ENCODE measurements around the gene C18orf32. TPM values are rescaled to one million over a fixed set of nuclear protein-coding genes. Genes with fewer than 3 reads are reported as not detected.
"Not testable (repeated sequence)": the region's sequence is repeated elsewhere in the genome, so short reads cannot be mapped to it uniquely, and the experiment has no call there.

The C18orf32 gene
- total and polyA plus RNA-seq, 2 donors (not counting 1 experiment from before 2014, with no cell fraction given), result 20.8 to 36.3 TPM

DNA sequence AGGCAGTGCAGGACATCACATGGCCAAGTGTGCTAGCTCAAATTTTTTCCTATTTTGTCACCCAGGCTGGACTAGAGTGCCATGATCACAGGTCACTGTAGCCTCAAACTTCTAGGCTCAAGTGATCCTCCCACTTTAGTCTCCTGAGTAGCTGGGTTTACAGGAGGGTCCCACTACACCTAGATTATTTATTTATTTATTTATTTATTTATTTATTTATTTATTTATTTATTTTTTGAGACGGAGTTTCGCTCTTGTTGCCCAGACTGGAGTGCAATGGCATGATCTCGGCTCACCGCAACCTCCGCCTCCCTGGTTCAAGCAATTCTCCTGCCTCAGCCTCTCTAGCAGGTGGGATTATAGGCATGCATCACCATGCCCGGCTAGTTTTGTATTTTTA, 12.1 kb downstream of the C18orf32 start:
- H3K27ac ChIP-seq (ENCODE audit: low read length in 2 of 2); DNase-seq; H3K9me3 Mint-ChIP-seq (ENCODE audit: insufficient read depth); H3K9me3 ChIP-seq (ENCODE audit: control extremely low read depth in 1 of 3, control insufficient read depth in 2 of 3, insufficient read depth in 1 of 3, low read length in 2 of 3); H3K4me1 ChIP-seq (ENCODE audit: control insufficient read depth in 2 of 2, insufficient read depth in 2 of 2, low read length in 2 of 2); H3K4me3 Mint-ChIP-seq; H3K27me3 ChIP-seq (replicated peaks in 1 of 4; ENCODE audit: control extremely low read depth in 1 of 4, control insufficient read depth in 3 of 4, insufficient read depth in 4 of 4, low read length in 3 of 4); H3K27me3 Mint-ChIP-seq; H3K79me2 ChIP-seq (ENCODE audit: control insufficient read depth, insufficient read depth, low read length); intact Hi-C loops (cut with micrococcal nuclease); H3K9ac ChIP-seq (ENCODE audit: low read length); H2AFZ ChIP-seq (ENCODE audit: insufficient read depth, low read depth, low read length, poor library complexity, severe bottlenecking); H3K4me1 Mint-ChIP-seq; H4K20me1 ChIP-seq (ENCODE audit: control insufficient read depth, insufficient read depth, low read length, poor library complexity, severe bottlenecking); ATAC-seq (ENCODE audit: low read depth); CTCF ChIA-PET; POLR2A ChIA-PET; H3K4me2 ChIP-seq (replicated peaks; ENCODE audit: low read depth, low read length, poor library complexity, severe bottlenecking); H3K27ac Mint-ChIP-seq; H3K4me3 ChIP-seq (ENCODE audit: control extremely low read depth in 1 of 5, extremely low read depth in 1 of 5, insufficient read depth in 1 of 5, low read depth in 2 of 5, low read length in 4 of 5): not testable (repeated sequence)
- WGBS (ENCODE audit: insufficient coverage), result 97% methylated on average over 4 of the region's 6 CpGs
- peaks cover 5 to 11% of the 10 kb centered on the region in 2 experiments for H3K36me3 ChIP-seq (replicated peaks in 1 of 2; ENCODE audit: control extremely low read depth in 1 of 2, control insufficient read depth in 1 of 2, extremely low read depth in 1 of 2, insufficient read depth in 2 of 2, low read length in 1 of 2)

DNA sequence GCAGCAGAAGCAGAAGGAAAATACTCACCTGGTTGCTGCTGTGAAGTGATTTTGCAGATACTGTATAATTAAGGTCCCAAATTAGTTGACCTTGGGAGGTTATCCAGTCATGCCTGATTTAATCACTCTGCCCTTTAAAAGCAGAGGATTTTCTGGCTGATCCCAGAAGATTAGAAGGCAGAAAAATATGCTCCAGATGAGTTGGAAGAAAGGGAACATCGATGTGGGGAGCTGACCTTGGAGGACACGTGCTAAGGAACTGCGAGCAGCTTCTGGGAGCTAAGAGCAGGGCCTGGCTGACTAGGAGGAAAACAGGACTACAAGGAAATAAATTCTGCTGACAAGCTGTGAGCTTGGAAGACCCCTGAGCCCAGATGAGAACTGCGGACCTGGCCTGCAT, 13.3 kb downstream of the C18orf32 start:
- ChIA-PET CTCF (interaction anchor here (1.1 kb wide), 1 partner anchor 14 kb away, joined by 4 read pairs; the partner anchor contains the start of gene DYM), POLR2A (no interaction called here)
- Histone ChIP-seq H3K4me1 (ENCODE audit: control insufficient read depth in 2 of 2, insufficient read depth in 2 of 2, low read length in 2 of 2) (peaks cover 5 to 7% of the 10 kb centered on the region in 2 donors), H3K9ac (ENCODE audit: low read length) (no peak overlapping the region), H3K4me3 (ENCODE audit: control extremely low read depth in 1 of 5, extremely low read depth in 1 of 5, insufficient read depth in 1 of 5, low read depth in 2 of 5, low read length in 4 of 5) (no peak overlapping the region), H3K27ac (ENCODE audit: low read length in 2 of 2) (no peak overlapping the region), H3K27me3 (replicated peaks in 1 of 4; ENCODE audit: control extremely low read depth in 1 of 4, control insufficient read depth in 3 of 4, insufficient read depth in 4 of 4, low read length in 3 of 4) (no peaks in the 10 kb centered on the region), H3K36me3 (replicated peaks in 1 of 2; ENCODE audit: control extremely low read depth in 1 of 2, control insufficient read depth in 1 of 2, extremely low read depth in 1 of 2, insufficient read depth in 2 of 2, low read length in 1 of 2) (no peaks in the 10 kb centered on the region), H3K4me2 (replicated peaks; ENCODE audit: low read depth, low read length, poor library complexity, severe bottlenecking) (no peak overlapping the region), H3K79me2 (ENCODE audit: control insufficient read depth, insufficient read depth, low read length) (no peaks in the 10 kb centered on the region), H3K9me3 (ENCODE audit: control extremely low read depth in 1 of 3, control insufficient read depth in 2 of 3, insufficient read depth in 1 of 3, low read length in 2 of 3) (no peaks in the 10 kb centered on the region), H2AFZ (ENCODE audit: insufficient read depth, low read depth, low read length, poor library complexity, severe bottlenecking) (no peak overlapping the region), H4K20me1 (ENCODE audit: control insufficient read depth, insufficient read depth, low read length, poor library complexity, severe bottlenecking) (no peaks in the 10 kb centered on the region)
- Mint-ChIP-seq H3K4me1 (peaks cover 9% of the 10 kb centered on the region), H3K9me3 (ENCODE audit: insufficient read depth) (peaks cover 1% of the 10 kb centered on the region), H3K27ac (no peak overlapping the region), H3K27me3 (peaks cover 10% of the 10 kb centered on the region), H3K4me3 (no peak overlapping the region)
- 99% methylated on average over 4 of the region's 4 CpGs for WGBS (ENCODE audit: insufficient coverage)
- intact Hi-C loops (cut with micrococcal nuclease), result no loop called here
- DNase-seq (no peak), ATAC-seq (ENCODE audit: low read depth) (no peak)
- TF ChIP-seq EZH2 (IDR thresholded peaks at IDR 0.05; ENCODE audit: borderline replicate concordance, insufficient read depth, low read depth, low read length, poor library complexity, severe bottlenecking), result no peak
- TF ChIP-seq, protein P1, sequence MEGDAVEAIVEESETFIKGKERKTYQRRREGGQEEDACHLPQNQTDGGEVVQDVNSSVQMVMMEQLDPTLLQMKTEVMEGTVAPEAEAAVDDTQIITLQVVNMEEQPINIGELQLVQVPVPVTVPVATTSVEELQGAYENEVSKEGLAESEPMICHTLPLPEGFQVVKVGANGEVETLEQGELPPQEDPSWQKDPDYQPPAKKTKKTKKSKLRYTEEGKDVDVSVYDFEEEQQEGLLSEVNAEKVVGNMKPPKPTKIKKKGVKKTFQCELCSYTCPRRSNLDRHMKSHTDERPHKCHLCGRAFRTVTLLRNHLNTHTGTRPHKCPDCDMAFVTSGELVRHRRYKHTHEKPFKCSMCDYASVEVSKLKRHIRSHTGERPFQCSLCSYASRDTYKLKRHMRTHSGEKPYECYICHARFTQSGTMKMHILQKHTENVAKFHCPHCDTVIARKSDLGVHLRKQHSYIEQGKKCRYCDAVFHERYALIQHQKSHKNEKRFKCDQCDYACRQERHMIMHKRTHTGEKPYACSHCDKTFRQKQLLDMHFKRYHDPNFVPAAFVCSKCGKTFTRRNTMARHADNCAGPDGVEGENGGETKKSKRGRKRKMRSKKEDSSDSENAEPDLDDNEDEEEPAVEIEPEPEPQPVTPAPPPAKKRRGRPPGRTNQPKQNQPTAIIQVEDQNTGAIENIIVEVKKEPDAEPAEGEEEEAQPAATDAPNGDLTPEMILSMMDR (IDR thresholded peaks at IDR 0.05), result no peak

Data from B cell (primary cell).